Vagina (tissue), 2 donors: Measurements from ENCODE around the gene PTMA.

Source experiments
- CTCF ChIP-seq, 3 experiments: fragments of 450-650 bp in 2 of 3; fragments of 200-600 bp in 1 of 3; sonication (generic) in 1 of 3; IDR thresholded peaks; one replicate each; pipeline ENCODE4 v1.5.1; 2017 to 2019; ENCODE audit warnings: antibody characterized with exemption in 3 of 3, mild to moderate bottlenecking in 2 of 3, moderate library complexity in 2 of 3
- POLR2A ChIP-seq, 2 donors: fragments of 450-650 bp; IDR thresholded peaks; one replicate each; pipeline ENCODE4 v1.6.1; 2017; ENCODE audit warnings: antibody characterized with exemption in 2 of 2, mild to moderate bottlenecking in 2 of 2, moderate library complexity in 2 of 2
- POLR2AphosphoS5 ChIP-seq, 2 donors: sonication (generic); formaldehyde crosslinking; IDR thresholded peaks; one replicate each; pipeline ENCODE4 v1.9.0; 2017; ENCODE audit warnings: antibody characterized with exemption in 2 of 2, mild to moderate bottlenecking in 2 of 2, low read depth in 1 of 2; ENCODE audit not compliant: insufficient read depth in 1 of 2

DNA sequence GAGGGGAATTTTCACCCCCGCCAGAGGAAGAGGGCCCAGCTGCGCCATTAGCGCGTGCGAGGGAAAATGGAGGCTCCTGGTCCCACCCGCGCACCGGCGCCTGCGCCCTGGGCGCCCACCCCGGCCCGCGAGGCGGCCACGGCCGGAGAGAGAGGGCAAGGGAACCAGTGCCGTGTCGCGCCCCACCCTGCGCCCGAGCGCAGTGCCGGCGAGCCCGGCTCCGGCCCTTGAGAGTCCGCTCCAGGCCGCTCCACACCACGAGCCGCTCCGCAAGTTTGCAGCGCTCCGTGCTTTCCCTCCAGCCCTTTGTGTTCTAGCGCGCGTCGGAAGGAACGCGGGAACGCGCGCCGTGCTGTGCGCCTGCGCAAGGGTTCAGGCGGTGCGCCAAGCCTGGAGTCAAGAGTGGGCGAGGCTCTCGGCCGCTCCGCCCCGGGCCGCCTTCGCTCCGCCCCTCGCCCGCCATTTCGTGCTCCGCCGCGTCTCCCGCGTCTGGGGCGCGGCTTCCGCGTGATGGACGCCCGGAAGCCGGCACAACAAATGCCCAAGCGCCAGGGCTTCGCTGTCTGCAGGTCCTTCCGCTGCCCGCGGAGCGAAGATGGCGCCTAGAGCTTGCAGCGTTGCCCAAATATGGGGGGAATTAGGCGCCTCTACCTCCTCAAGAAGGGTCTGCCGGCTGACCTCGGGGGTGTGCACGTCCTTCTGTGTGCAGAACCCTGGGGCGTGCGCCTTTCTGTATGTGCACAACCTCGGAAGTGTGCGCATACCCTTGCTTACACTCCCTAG lies 46.1 kb upstream of the PTMA start:
- TF ChIP-seq POLR2A (IDR thresholded peaks at IDR 0.05) (peak in 1 of 2 donors; percentile 87), POLR2AphosphoS5 (IDR thresholded peaks at IDR 0.05; ENCODE audit: insufficient read depth in 1 of 2, low read depth in 1 of 2) (peak; percentile 91 to 95), CTCF (IDR thresholded peaks at IDR 0.05) (peak in 2 of 3 experiments; percentile 11 to 31)
